Posterior cingulate gyrus (tissue), 11 donors: ENCODE measurements around the gene HCRTR2.

Source experiments
- DNase-seq, 10 donors: peaks; one replicate each; pipeline versions ENCODE4 v3.0.0 to v3.0.0-alpha.2; 2020 to 2021; ENCODE audit warnings: mixed read lengths in 3 of 10
- intact Hi-C: fragments of 100-400 bp; cut with DNase I; formaldehyde crosslinking; loops from one replicate; pipeline ENCODE4 v1.15.1; 2023

Gene HCRTR2

GRCh38 chr6:55319961-55320695, 145.8 kb downstream of the HCRTR2 start:
- intact Hi-C loops: no loop called here
- DNase-seq: no peak

DNA sequence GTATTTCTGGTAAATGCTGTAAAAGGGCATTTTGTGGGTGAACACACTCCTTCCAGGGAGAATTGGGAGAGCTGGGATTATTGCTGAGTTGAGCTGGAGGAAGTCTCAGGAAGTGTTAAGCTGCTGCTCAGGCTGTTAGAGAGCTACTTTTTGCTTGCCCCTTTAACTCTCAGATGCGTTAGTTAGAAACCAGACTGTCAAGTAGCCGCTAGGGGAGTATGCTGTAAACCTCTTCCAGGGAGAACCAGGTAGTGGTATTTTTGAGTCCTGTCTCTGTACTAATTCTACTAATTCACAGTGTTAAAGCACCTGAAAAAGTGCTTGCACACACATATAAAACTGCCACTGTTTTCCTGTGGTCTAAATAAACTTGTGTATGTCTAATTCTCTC, 146.4 kb downstream of the HCRTR2 start:
- DNase-seq: no peak
- intact Hi-C loops: no loop called here

GRCh38 chr6:55327169-55327568, 152.9 kb downstream of the HCRTR2 start, which contains the start of gene GFRAL:
Gene GFRAL (plus strand): TSS chr6:55327469. CDS start chr6:55327555, 86 bp downstream.
- intact Hi-C loops: no loop called here
- DNase-seq: no peak
